GM18519 (cell line): ENCODE results near the gene CHRM5.

Source experiments
- ATAC-seq: cut with Tn5 transposase; IDR thresholded peaks from one replicate; pipeline ENCODE4 v1.9.1; 2021; ENCODE audit warnings: mild to moderate bottlenecking, moderate library complexity; ENCODE audit not compliant: unreplicated experiment, low FRiP score

Gene CHRM5

GRCh38 chr15:34078900-34079299 is 110.6 kb downstream of the CHRM5 start:
- no peak for ATAC-seq

GRCh38 chr15:34079904-34080303 is 111.6 kb downstream of the CHRM5 start:
- no peak for ATAC-seq

GRCh38 chr15:34084086-34084485 is 115.8 kb downstream of the CHRM5 start:
- ATAC-seq = no peak

GRCh38 chr15:34085746-34086145 is 117.4 kb downstream of the CHRM5 start:
- no peak for ATAC-seq

GRCh38 chr15:34099914-34100313 is 131.6 kb downstream of the CHRM5 start:
- ATAC-seq = no peak

GRCh38 chr15:34101366-34102174 is 133.3 kb downstream of the CHRM5 start, which contains the start of the genes EMC7 and PGBD4:
Gene EMC7 (minus strand): TSS chr15:34101862. CDS start chr15:34101839, 23 bp downstream.
Gene PGBD4 (plus strand): TSS chr15:34102083. CDS start chr15:34102532, 449 bp downstream.
- peak; percentile 97 for ATAC-seq

GRCh38 chr15:34102175-34102925 is 134.1 kb downstream of the CHRM5 start:
- no peak for ATAC-seq

- no peak for ATAC-seq
These were observed 138.1 kb downstream of the CHRM5 start for GRCh38 chr15:34106423-34106822.

GRCh38 chr15:34107315-34107714 is 139.0 kb downstream of the CHRM5 start:
- no peak for ATAC-seq

- ATAC-seq = no peak
These were observed 141.7 kb downstream of the CHRM5 start for GRCh38 chr15:34109797-34110663.

- ATAC-seq = no peak
These were observed 143.2 kb downstream of the CHRM5 start for GRCh38 chr15:34111488-34111887.

GRCh38 chr15:34114215-34114614 is 145.9 kb downstream of the CHRM5 start:
- no peak for ATAC-seq

GRCh38 chr15:34114739-34115138 is 146.4 kb downstream of the CHRM5 start:
- no peak for ATAC-seq

GRCh38 chr15:34116620-34117019 is 148.3 kb downstream of the CHRM5 start:
- ATAC-seq = no peak
